SK-N-DZ (cell line): ENCODE data around the gene CCNYL1.
A peak's percentile ranks its signal among the peaks of the same experiment; 100 is the strongest.
"Not testable (repeated sequence)": the region's sequence is repeated elsewhere in the genome, so short reads cannot be mapped to it uniquely, and the experiment has no call there.

Source experiments
- DNase-seq: peaks from one replicate; pipeline ENCODE4 v3.0.0-alpha.2; 2015; ENCODE audit warnings: low spot score

CCNYL1 gene

DNA sequence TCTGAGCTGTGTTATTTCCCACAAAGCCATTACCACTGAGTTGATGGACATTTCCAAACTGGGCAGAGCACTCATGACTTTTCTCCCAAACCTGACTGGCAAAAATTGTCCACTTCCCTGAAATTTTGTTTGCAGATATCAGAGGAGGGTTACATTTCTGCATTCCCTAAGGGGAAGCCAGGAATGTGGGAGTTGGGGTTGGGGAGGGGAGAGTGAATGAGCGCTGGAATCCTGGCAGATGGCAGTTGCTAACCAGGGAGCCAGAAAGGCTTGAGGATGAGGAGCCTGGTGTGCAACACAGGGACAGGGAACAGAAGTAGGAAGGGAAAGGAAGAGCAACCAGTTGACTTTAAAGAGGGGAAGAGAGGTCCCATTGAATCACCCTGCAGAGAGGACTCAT, 14.0 kb upstream of the CCNYL1 start:
- no peak for DNase-seq

GRCh38 chr2:207698301-207698700, 13.1 kb upstream of the CCNYL1 start:
- no peak for DNase-seq

DNA sequence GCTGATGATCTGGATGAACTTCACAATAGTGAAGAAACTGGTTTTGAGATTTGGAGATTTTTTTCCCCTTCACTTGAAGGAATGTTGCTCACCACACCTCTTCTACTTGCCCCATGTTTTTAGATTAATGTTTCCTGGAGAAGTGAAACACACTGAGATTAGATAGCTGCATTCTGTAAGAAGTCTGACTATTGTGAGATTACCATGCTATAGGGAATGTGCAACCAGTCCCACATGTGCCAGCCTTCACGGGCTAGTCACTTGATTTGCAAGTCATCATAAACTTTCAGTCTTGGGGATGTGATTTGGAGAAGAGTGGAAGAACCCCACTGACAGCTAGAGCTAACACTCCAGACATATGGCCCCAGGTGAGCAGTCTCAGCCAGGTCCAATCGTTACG, 7.4 kb upstream of the CCNYL1 start:
- no peak for DNase-seq

- DNase-seq: no peak
These were observed 6.8 kb upstream of the CCNYL1 start for GRCh38 chr2:207704671-207705070.

- peak; percentile 32 for DNase-seq
These were observed 4.2 kb upstream of the CCNYL1 start for GRCh38 chr2:207706936-207707860.

DNA sequence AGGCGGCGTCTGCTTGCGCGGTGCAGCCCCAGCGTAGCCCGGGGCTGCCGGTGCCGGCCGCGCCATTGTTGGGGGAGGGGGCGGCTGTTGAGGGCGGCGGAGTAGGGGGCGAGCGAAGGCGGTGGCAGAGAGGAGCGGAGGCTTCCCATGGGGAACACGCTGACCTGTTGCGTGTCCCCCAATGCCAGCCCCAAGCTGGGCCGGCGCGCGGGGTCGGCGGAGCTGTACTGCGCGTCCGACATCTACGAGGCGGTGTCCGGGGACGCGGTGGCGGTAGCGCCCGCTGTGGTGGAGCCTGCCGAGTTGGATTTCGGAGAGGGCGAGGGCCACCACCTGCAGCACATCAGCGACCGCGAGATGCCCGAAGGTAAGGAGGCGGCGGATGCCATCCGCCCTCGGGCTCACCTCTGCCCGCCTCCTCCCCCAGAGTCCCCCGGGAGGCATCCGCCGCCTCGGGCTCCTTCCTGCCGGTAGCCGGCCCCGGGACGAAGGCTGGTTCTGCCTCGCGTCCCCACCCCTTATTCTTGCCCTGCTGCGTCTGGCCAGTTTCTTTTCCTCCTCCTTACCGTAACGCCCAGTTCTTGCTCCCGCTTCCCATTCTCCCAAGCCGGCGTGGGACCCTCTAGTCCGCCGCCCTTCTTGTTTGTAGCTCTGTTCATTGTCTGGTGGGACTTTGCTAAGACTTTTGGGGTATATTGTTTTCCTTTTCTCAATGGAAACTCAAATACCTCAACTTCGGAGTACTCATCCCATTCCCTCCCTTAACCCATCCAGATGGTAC, 500 bp downstream of the CCNYL1 start:
- DNase-seq: peak; percentile 18

DNA sequence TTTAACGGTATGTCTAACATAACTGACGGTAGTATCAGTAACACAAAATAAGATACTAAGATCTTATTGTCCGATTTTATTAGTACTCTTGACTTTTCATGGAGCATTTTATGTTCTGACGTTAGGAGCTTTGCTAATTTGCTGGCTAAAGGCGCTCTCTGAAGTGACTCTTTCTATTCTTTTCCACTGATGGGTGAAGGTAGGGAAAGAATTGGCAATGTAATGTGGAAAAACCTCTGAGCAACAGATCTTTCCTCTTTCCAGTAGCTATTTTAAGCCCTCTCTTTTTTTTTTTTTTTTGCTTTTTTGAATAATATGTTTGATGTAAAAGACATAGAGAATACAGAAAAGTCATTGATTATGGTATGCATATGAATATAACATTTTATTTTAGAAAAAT, 4.6 kb downstream of the CCNYL1 start:
- DNase-seq: no peak

DNA sequence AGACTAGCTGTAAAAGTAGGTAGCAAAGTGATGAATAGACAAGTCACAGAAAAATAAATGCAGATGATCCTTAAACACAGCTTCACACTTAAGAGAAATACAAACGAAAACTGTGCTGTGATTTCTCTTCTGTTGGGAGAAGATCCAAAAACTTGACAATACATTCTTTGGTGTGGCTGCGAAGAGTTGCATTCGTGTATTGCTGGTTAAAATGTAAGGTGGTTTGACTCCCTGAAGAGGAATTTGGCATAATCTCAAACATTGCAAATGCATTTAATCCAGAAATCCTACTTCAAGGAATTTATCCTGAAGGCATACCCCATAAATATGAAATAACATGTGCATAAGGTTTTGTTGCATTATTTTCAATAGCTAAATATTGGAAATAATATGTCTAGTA, 7.1 kb downstream of the CCNYL1 start:
- DNase-seq: no peak

DNA sequence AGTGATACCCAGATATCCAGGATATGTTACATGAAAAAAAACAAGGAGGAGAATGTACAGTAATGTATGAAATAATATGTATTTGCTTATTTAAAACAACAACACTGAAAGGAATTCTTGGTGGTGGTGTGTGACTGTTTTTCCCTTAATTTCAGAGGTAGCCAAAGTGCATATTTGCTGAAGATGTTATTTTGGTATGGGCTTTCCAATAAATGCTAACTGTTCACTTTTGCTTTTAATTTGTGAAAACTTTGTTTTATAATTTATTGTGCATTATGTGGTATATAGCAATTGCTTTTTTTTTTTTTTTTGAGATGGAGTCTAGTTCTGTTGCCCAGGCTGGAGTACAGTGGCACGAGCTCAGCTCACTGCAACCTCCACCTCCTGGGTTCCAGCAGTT, 7.6 kb downstream of the CCNYL1 start:
- no peak for DNase-seq

GRCh38 chr2:207719655-207720054, 8.2 kb downstream of the CCNYL1 start:
- DNase-seq: not testable (repeated sequence)

GRCh38 chr2:207720517-207721187, 9.2 kb downstream of the CCNYL1 start:
- DNase-seq: no peak

DNA sequence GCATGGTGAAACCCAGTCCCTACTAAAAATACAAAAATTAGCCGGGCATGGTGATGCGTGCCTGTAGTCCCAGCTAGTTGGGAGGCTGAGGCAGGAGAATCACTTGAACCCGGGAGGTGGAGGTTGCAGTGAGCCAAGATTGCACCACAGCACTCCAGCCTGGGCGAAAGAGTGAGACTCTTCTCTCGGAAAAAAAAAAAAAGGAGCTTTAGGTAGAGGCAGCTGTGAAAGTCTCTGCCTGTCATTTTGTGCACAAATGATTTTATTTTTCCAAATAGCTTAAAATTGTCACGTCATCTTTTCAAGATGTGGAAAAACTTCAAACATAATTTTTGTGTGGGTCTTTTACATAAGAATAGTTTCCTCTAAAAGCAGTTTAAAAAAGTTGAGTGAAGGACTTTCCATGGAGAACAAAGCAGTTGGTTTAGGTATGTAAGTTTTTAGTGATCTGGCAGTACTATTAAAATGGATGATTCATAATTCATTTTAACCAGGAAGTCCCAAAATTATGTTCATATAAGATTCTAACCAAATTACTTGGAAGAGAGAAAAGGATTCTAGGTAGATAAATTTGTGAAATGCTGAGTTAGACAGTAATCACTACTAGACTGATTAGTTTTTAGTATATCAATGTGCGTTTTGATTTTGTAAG, 11.5 kb downstream of the CCNYL1 start:
- DNase-seq: no peak

GRCh38 chr2:207723425-207723787, 12.0 kb downstream of the CCNYL1 start:
- not testable (repeated sequence) for DNase-seq

DNA sequence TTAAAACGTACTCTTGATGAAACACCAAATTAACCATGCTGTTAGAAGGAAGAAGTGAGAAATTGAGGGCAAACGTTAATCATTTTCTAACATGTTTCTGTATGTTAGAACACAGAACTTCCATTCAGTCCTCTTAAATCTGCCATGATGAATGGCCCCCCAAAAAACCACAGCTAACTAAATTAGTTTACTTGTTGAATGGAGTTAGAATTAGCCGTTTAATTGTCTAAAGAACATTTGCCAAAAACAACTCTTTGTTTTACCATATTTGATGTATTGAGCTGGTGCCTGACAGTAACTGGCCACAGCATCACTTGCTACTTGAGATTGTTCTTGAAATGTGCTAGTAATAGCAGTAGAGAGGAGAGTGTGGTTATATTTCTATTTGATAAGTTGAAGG, 12.7 kb downstream of the CCNYL1 start:
- no peak for DNase-seq

DNA sequence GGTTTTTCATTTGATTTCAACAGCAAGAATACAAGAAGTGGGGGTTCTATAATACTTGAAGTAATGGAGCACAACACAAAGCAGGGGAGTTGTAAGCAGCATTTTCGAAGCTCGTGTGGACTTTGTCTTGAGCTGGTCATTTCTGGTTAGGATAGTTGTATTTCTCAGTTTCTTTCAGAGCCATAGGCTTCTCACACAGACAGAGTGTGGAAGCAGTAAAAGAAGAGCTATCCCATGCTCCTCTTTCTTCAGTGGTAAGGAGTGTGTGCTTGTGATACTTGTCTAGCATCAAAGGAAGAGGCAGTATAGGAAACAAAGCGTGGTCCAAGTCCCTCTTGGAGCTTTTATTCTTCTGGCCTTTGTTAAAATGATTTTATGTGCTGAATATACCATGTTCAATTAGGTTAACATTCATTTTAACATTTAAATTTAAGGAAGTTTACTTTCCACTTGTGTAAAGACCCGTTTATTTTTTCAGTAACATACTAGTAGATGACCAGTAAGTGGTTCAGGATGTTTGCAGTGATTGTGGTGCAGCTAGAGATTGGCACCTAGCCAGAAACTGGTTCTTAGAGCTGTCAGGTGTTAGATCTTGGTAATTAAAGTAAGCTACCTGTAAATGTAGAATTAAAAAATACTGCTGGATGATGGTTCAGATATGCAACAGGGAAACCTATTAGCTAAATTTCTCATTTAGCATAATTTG, 14.6 kb downstream of the CCNYL1 start:
- DNase-seq: no peak

- no peak for DNase-seq
These were observed 15.8 kb downstream of the CCNYL1 start for GRCh38 chr2:207727261-207727660.

DNA sequence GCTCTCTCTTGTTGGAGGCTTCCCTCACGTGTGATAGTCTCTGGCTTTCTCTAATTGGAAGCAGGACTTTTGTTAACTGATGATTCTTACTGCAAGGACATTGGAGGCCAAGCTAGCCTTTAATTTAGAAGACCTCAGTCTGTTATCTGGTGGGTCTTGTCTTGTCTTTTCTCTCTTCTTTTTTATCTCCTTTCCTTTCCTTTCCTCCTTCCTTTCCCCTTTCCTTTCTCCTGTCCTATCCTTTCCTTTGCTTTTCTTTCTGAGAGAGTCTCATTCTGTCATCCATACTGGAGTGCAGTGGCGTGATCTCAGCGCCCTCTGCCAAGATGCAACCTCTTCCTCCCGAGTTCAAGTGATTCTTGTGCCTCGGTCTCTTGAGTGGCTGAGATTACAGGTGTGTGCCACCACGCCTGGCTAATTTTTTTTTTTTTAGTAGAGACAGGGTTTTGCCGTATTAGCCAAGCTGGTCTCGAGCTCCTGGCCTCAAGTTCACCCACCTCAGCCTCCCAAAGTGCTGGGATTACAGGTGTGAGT, 18.1 kb downstream of the CCNYL1 start:
- DNase-seq: no peak

GRCh38 chr2:207731138-207731537, 19.7 kb downstream of the CCNYL1 start:
- no peak for DNase-seq

- DNase-seq: no peak
These were observed 22.3 kb downstream of the CCNYL1 start for GRCh38 chr2:207733597-207734240.

DNA sequence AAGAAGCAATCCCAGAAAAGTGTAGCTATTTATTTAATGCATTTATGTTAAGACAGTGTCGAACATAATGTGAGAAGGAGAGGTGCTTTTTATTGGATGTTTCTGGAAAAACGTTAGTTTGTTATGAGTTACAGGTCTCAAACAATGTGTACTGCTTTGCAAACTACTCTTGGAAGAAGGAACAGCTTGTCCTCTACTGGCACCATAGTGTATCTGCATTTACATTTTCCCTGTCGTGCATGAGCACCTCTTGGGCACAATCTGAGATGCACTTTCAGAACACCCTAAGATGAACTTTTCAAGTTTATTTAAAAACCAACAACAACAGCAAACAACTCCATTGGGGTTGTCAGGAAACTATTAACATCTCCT, 22.8 kb downstream of the CCNYL1 start:
- no peak for DNase-seq
